Measurements from ENCODE around the gene TPCN2. TPM values are rescaled to one million over a fixed set of nuclear protein-coding genes. Genes with fewer than 3 reads are reported as not detected.
A peak's percentile ranks its signal among the peaks of the same experiment; 100 is the strongest.

Gene TPCN2
- total and polyA plus RNA-seq, 11 donors: 4.1 to 17.6 (median 7.5) TPM

GRCh38 chr11:69071086-69071800 is 22.5 kb downstream of the TPCN2 start:
- WGBS, 4 donors: 89 to 95% (median 92%) methylated on average over 10 to 23 of the region's 23 CpGs
- peaks cover 0 to 55% (median 30%) of the 10 kb centered on the region in 9 donors for H3K36me3 ChIP-seq
- no peak for ATAC-seq

DNA sequence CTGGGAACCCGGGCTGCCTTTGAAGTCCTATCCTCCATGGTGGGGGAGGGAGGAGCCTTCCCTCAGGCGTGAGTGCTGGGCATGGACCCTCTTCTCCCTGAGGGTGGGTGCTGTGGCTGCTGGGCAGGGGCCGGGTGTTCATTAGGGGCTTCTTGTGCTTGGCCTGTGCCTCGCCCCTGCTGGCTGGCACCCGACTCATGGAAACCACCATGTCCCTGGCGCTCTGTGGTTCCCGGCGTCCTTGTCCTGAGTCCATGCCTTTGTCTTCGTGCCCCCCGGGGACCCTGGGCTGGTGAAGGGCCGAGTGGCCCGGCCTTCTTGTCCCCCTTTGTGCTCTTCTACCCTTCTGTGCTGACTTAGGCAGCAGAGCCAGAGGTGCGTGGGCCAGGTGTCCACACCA is 23.2 kb downstream of the TPCN2 start:
- Histone ChIP-seq H3K9me3 (no peaks in the 10 kb centered on the region), H3K27me3 (no peaks in the 10 kb centered on the region), H3K36me3 (peaks cover 0 to 52% (median 30%) of the 10 kb centered on the region in 9 donors), H3K4me3 (no peak overlapping the region), H3K27ac (peak overlapping the region in 1 of 12 donors; percentile 85), H3K4me1 (peaks cover 0 to 19% (median 4%) of the 10 kb centered on the region in 12 donors)
- intact Hi-C loops (cut with DNase I): no loop called here
- ATAC-seq: no peak
- DNase-seq: no peak
- TF ChIP-seq CTCF (IDR thresholded peaks at IDR 0.05): no peak
- no peak for TF ChIP-seq POLR2A (IDR thresholded peaks at IDR 0.05)
- 91 to 97% (median 93%) methylated on average over 8 to 13 of the region's 13 CpGs for WGBS, 4 donors

More at GRCh38 chr11:69071086-69071800, 22.5 kb downstream of the TPCN2 start:
- intact Hi-C loops (cut with DNase I): no loop called here
- Histone ChIP-seq H3K27ac (peak overlapping the region in 1 of 12 donors; percentile 85), H3K4me3 (no peak overlapping the region), H3K27me3 (no peaks in the 10 kb centered on the region), H3K4me1 (peaks cover 0 to 22% (median 6%) of the 10 kb centered on the region in 12 donors), H3K9me3 (no peaks in the 10 kb centered on the region)
- TF ChIP-seq CTCF (IDR thresholded peaks at IDR 0.05) (no peak), POLR2A (IDR thresholded peaks at IDR 0.05) (no peak)
- DNase-seq: peak in 1 of 5 donors; percentile 54

GRCh38 chr11:69073469-69073868 is 24.7 kb downstream of the TPCN2 start:
- peak; percentile 7 to 57 (median 20) for ATAC-seq
- no peaks in the 10 kb centered on the region for H3K27me3 ChIP-seq
- TF ChIP-seq CTCF (IDR thresholded peaks at IDR 0.05) (no peak), POLR2A (IDR thresholded peaks at IDR 0.05) (no peak)
- peaks cover 0 to 54% (median 32%) of the 10 kb centered on the region in 9 donors for H3K36me3 ChIP-seq
- no peak overlapping the region for H3K4me3 ChIP-seq
- DNase-seq: no peak
- H3K9me3 ChIP-seq: no peaks in the 10 kb centered on the region
- intact Hi-C loops (cut with DNase I): no loop called here
- WGBS, 4 donors: 46 to 62% (median 55%) methylated on average over 7 to 8 of the region's 8 CpGs
- H3K4me1 ChIP-seq: peaks cover 0 to 19% (median 4%) of the 10 kb centered on the region in 12 donors
- H3K27ac ChIP-seq: peak overlapping the region in 2 of 12 donors; percentile 33 to 85

GRCh38 chr11:69074375-69075140 is 25.8 kb downstream of the TPCN2 start:
- peaks cover 0 to 65% (median 40%) of the 10 kb centered on the region in 9 donors for H3K36me3 ChIP-seq
- peaks cover 0 to 19% (median 4%) of the 10 kb centered on the region in 12 donors for H3K4me1 ChIP-seq
- DNase-seq (no peak), ATAC-seq (peak in 2 of 4 donors; percentile 1 to 8)
- H3K4me3 ChIP-seq: no peak overlapping the region
- WGBS, 4 donors: 87 to 91% (median 88%) methylated on average over 20 of the region's 20 CpGs
- no peaks in the 10 kb centered on the region for H3K27me3 ChIP-seq
- intact Hi-C loops (cut with DNase I): no loop called here
- no peak for TF ChIP-seq CTCF (IDR thresholded peaks at IDR 0.05)
- TF ChIP-seq POLR2A (IDR thresholded peaks at IDR 0.05): no peak
- H3K9me3 ChIP-seq: no peaks in the 10 kb centered on the region
- peak overlapping the region in 8 of 12 donors; percentile 25 to 85 (median 50) for H3K27ac ChIP-seq

All from heart left ventricle (tissue), 16 donors.